HG02884 (cell line): ENCODE results near the gene CPSF3.

Experiments
- ATAC-seq: cut with Tn5 transposase; IDR thresholded peaks from one replicate; pipeline ENCODE4 v1.9.1; 2021; ENCODE audit warnings: mild to moderate bottlenecking, moderate library complexity; ENCODE audit not compliant: unreplicated experiment

The CPSF3 gene

DNA sequence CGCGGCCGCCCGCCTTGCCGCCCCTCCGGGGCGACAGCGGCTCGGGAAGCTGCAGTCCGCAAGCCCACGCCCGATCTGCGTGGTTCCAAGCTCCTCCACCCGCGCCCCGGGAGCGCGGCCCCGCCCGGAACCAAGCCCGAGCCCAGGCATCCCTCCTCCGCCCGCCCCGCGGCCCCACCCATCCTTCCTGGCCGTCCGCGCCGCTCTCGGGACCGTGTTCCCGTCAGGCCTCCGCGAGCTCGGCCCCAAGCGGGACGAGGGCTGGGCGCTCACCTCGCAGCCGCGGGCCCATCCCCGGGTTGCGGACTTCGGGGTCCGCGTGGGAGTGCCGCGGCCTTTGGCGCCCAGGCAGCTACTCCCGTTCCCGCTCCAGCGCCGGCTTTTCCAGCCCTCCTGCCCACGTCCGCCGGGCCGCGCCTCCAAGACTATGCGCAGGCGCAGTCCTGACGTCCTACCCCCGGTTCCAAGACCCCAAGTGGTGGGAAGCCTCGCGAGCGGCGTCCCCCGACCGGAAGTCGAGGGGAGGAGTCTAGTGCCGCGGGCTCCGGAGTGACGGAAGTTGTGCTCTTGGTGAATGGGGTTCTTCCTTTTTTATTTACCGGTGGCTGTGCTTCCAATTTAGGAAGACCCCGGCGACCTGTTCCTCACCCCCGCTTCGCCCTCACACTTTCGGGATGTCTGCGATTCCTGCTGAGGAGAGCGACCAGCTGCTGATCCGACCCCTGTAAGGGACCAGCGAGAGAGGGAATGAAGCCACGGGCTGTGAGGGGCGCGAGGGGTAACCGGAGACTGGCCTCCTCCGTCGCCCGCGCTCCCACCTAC is at the start of gene CPSF3, which contains the start of gene ITGB1BP1:
Gene CPSF3 (plus strand): TSS at position 555 of the 822 bp plus-strand sequence. CDS start 120 bp downstream, at position 675.
Gene ITGB1BP1 (minus strand): TSS at position 429 of the 822 bp plus-strand sequence. CDS start 4,831 bp downstream, outside the sequence.
- ATAC-seq: peak; percentile 83

DNA sequence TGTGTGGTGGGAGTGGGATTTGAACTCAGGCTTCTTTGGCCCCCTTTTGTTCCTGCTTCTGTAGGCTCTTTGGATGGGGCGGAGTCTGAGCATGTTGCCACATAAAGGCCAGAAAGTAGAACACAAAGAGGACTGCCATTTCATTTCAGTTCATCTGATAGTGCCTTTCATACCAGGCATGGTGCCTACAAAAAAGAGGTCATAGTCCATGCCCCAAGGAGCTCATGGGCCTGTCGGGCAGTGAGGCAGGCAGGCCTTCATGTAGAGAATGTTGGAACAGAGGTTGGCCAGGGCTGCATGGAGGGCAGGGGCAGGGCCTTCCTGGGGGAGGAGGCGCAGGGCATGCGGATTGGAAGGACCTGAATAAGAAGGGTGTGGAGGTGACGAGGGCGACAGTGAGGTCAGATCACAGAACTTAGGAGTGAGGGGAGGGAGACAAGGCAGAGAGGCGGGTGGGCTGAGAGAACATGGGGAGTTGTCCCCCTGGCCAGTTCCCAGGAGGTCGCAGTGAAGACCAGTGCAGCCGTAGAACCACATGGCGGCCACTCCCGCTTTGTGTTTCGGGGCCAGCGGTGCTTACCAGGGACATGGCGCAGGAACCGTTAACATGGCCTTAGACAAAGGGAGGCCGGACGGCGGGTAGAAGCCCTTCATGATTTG is 49.3 kb upstream of the CPSF3 start:
- ATAC-seq: no peak

DNA sequence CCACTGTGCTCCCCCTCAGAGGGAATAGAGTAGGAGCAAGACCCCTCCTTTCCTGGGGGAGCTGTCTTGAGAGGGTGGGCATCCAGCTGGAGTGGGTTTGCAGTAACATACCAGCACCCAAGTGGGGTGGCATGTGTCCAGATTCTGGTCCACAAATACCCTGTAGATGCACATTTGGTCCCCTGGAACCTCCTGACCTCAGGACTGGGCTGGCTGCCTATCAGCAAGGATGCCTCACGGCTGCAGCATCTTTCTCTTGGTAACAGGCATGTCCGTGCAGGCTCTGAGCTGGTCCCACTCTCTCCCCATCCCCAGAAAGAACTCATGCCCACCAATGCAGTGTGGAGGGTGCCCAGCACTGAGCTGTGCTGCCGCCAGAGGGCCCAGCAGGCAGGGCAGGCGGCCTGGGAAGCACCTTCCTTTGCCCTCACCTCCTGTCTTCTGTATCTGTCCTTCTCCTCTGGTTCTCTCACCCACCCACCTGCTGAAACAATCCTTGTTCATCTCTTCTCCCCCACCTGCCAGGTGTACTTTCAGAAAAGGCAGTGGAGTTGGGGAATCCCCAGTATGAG is 47.5 kb upstream of the CPSF3 start:
- no peak for ATAC-seq

DNA sequence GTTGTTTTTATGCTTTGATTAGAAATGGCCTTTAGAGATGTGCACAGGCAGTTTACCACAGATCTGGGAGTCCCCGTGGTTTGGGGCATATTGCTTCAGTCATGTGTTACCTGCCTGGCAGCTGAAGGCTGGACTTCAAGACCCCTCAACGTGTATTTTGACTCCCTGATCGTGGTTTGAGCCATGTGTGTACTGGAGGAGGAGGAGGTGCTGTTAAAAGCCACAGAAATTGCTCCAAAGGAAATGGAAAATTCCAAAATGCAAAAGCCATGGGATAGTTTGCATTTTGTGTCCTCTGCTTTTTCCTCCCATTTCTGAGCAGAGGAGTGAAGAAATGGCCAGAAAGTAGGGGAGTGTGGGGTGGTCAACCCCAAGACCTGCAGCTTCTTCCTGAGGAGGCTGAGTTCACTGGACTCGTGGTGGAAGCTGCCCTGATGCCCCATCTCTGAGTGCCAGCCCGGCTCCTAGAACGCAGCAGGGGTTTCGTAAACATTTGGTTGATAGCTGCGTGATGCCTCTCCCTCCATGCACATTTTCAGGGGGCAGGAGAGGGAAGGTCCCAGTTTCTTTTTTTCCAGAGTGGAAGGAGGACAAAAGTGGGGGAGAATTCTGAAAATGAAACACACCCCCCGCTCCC is 45.9 kb upstream of the CPSF3 start:
- ATAC-seq: no peak

DNA sequence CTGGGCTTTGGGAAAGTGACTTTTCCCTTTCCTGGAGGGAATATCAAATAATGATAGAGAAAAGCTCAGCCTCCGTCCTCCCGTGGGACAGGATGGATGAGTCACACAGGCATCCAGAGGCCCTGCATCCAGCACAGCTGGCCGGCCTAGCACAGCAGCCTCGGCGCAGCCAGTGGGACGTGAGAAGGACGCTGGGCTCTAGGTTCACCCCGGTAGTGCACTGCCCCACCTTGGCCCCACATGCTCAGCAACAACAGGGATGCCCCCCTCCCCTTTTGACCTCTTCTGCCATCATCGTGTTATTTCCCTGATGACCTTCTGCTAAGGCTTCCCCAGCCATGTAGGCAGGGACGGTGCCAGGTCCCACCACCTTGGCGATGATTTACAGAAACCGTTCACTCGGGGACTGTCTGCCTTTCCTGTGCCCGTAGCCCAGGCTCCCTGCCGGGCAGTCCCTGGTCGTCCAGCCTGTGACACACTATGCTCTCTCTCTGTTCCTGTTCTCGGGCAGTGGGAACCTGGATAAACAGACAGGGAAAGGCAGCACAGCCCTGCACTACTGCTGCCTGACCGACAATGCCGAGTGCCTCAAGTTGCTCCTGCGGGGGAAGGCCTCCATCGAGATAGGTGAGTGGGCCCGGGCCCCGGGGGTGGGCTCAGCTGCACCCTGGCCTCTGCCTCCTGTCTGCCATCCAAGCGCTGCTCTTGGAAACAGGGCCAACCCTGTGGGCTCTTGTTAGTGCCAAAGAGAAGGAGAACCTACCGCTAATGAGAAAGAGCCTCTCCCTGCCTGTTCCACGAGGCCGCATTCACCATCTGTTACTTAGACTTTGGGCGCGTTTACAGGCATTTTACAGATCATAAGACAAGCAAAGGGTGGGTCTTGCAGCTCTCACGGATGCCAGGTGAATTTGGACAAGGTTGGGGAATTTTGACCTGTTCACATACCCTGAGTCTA is 44.7 kb upstream of the CPSF3 start:
- no peak for ATAC-seq

DNA sequence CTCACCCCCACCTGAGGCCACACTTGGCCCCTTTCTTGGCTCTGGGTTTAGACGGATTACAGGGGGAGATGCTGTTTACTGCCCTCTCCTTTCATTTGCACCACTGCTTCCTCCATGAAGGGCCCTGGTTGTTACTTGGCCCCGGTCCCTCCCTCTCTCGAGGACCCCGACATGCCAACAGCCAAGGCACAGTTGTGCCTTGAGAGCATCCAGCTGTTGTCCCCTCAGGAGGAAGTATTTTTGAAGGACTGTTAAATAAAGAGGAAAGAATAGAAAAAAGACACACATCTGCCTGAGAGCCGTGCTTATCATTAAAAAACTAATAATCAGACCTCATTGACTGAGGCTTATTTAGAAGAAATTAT is 44.1 kb upstream of the CPSF3 start:
- no peak for ATAC-seq

DNA sequence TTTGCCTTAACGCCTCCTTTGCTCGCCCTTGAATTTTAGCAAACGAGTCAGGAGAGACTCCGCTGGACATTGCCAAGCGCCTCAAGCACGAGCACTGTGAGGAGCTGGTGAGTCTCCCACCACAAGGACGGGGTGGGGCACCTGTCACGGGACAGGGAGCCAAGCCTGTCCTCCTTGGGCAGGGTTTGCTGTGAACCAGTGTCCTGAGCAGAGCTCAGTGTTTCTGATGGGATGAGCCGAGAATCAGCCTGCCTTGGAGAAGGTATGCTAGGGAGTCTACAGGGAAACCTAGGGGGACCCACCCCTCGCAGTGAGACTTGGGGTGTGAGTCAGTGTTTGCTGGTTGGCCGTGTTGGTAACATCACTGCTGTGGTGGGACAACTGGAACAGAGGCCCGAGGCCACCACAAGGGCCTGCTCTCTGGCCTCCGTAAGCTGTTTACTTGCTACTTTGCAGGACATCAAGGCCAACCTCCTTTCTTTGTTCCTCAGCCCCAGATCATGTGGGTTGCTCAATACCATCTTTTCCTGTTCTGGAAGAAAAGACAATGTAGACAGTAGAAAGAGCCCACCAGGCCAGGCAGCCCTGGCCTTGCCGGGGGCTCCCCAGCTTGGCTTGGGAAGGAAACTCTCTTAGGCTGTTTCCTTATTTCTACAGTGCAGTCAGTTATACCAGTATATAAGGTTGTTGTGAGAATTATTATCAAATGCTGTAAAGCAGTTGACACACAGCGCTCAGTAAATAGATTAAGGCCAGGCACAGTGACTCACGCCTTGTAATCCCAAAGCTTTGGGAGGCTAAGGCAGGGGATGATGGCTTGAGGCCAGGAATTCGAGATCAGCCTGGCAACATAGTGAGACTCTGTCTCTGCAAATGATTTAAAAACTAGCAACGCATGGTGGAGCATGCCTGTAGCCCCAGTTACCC is 42.5 kb upstream of the CPSF3 start:
- no peak for ATAC-seq

DNA sequence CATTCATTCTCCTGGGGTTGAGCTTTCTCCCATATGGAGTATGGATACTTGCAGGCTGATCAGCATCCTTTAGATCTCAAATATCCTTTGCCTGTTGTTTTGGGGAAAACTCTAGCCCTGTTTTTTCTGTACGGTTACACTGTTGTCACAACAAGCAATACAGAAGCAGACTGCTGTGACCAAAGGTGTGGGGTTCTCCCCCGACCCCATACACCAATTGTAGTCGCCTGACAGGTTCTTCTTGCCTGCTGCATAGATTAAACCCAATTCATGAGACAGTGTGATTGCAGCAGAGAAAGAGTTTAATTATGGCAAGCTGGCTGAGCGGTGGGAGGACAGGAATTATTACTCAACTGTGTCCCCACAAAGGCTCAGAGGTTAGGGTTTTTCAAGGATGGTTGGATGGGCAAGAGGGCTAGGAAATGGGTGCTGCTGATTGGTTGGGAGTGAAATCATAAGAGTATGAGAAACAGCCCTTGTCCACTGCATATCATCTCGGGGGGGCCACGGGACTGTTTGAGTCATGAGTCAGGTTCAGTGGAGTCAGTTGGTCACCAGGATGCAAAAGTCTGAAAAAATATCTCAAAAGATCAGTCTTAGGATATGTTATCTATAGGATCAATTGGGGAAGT is 40.7 kb upstream of the CPSF3 start:
- no peak for ATAC-seq

DNA sequence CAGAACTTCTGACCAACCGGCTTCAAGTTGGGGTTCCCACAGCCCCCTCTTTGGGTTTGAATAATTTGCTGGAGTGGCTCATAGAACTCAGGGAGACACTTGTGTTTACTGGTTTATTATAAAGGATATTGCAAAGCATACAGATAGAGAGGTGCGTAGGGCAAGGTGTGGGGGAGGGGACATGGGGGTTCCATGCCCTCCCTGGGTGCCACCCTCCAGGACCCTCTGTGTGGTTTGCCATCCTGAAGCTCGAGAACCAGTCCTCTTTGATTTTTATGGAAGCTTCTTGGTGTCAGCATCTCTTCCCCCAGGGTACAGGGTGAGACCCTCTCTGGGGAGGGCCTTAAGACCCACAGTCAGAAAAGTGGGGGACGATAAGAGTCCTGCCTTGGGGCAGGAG is 38.9 kb upstream of the CPSF3 start:
- ATAC-seq: no peak

DNA sequence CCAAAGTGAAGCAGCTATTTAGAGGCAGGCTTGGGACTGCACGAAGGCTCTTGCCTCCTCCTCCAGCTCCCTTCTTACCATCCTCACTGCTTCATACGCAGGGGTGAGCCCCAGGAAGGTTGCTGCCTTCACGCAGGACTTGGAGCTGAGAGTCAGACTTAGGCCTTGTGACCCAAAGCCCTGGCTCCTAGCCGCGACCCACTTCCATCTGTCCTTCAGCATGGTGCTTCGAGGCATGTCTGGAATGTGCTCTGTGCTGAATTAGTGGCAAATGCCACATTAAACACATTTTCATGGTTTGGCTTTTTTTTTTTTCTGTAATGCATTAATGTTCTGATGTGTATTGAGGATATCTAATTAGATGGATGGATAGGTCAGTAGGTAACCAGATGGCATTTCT is 37.6 kb upstream of the CPSF3 start:
- ATAC-seq: no peak

DNA sequence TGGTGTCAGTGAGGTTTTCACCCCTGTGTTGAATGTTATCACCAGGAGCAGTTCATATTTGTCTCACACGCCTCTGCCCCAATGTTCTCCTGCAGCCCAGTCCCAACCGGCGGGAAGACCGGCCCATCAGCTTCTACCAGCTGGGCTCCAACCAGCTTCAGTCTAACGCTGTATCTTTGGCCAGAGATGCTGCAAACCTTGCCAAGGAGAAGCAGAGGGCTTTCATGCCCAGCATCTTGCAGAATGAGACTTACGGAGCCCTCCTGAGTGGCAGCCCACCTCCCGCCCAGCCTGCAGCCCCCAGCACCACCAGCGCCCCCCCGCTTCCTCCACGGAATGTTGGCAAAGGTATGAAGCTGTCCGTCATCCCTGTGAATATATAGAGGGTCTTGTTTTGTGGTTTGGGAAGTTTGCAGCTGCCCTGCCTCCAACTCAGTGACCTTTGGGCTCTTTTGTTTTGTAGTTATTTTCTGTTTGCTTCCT is 35.2 kb upstream of the CPSF3 start:
- no peak for ATAC-seq

DNA sequence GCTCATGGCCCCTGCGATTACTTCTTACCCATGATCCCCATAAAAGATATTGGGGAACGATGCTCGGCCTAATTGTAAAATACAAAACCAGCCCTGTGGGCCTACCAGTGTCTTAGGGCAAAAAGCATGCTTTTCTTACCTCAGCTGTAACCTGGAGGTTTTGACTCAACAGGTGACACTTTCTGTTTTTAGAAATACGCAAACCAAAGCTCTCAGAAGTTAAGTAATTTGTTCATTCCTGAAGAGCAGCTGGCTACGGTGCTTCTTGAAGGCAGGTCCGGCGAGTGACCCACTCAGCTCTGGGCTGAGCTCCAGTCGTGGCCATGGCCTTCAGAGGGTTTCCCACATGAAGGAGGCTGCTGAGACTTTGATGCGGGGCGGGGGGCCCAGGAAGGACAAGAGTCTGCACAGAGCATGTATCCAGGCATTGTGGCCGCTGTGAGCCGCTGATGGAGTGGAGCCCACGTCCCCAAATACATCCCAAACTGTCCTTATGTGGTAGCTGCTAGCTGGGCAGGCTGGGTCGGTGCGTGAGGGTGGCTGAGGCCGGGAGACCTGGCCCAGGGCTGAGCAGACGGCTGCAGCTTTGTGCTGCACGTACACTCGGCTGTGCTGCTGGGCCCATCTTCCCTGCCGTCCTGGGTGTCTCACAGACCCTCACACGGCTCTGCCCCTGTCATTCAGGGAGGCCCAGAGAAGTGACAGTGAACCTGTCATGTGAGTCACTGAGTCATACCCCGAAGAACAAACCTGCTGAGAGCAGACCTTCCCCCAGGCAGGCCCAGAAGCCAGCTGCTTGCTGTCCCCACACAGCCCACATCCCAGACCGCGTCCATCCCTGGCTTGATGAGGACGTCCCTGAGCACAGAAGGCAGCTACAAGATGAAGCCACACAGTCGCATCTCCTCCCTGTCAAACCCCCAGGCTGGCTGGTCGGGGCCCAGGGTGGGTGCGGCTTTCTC is 34.2 kb upstream of the CPSF3 start:
- ATAC-seq: no peak

DNA sequence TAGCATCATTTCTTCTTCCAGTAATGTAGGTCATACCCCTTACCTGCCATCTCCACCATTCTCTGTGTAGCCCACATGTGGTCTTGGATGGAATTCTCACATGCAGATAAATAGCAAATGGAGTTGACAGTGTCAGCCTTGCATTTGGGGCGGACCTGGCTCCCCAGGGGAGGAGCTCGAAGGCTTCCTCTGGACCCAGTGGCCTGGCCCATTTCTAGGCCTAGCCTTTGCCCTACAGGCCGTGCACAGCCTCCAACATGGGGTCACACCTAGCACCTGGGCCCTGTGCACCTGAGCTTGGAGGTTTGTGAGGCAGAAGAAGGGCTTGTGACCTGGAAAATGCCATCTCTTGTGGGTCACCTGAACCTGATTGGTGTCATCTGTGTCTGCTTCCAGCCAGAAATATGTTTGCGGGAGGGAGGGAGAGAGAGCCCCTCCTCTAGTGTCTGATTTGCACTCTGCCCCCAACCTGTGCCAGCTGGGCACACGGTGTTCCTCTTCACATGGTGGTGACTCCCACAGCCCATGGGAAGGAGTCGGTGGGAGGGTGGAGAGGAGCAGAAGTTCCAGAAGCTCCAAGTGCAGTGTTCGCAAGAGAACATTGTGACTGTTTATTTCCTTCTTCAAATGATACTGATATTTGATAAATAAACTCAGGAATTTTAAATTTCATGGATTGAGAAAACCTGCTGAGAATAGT is 33.2 kb upstream of the CPSF3 start:
- no peak for ATAC-seq

DNA sequence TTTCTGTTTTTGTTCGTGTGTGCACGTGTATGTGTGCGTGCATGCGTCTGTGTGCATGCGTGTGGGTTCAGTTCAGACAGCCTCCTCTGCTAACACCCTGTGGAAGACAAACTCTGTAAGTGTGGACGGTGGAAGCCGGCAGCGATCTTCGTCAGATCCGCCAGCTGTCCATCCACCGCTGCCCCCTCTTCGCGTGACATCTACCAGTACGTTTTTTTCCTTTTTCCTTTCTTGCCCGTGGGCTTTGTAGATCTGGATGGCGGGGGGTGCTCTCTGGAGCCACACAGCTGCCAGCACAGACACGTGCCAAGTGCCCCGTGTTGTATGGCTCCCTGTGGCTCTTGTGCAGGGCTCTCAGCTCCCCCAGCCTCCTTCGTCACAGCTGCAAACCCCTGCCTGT is 32.5 kb upstream of the CPSF3 start:
- ATAC-seq: no peak

DNA sequence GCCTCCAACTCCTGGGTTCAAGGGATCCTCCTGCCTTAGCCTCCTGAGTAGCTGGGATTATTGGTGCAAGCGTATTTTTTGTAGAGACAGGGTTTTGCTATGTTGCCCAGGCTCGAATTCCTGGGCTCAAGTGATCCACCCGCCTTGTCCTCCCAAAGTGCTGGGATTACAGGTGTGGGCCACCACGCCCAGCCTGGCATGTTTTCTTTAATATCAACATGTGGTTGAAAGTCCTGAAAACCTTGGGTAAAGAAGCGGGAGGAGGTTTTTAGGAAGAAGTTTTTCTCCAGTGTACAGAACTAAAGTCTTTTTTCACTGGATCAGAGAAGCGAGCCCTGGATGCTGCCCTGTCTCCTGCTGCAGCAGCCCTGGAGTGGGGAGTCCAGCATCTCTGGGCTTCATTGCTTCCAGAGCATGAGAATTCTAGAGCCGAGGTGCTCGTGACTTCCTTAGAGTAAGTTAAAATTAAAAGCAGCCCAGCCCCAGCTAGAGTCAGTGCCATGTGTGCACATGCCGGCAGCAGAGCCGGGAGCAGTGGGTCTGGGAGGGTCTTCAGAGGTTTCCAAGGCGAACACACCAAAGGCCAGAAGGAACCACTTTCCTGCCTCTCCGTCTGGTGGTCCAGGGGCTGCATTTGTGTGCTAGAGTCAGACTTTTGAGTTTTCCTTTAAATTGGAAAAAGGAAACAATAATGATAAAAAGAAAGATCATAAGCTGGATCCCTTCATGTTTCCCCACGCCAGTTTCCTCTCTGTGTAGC is 31.3 kb upstream of the CPSF3 start:
- no peak for ATAC-seq
